ENCODE data around the gene INVS.

The INVS gene

GRCh38 chr9:100120286-100120685 lies 21.2 kb downstream of the INVS start:
- no peak for TF ChIP-seq CTCF (IDR thresholded peaks at IDR 0.05; ENCODE audit: control insufficient read depth, insufficient read depth, low read depth, low read length, missing control alignments)
- no peak overlapping the region for H3K4me3 ChIP-seq (ENCODE audit: control insufficient read depth, low read depth, low read length)
- DNase-seq (ENCODE audit: low read depth): no peak

GRCh38 chr9:100125236-100125635 lies 26.2 kb downstream of the INVS start:
- TF ChIP-seq CTCF (IDR thresholded peaks at IDR 0.05; ENCODE audit: control insufficient read depth, insufficient read depth, low read depth, low read length, missing control alignments): no peak
- no peak for DNase-seq (ENCODE audit: low read depth)
- H3K4me3 ChIP-seq (ENCODE audit: control insufficient read depth, low read depth, low read length): no peak overlapping the region

GRCh38 chr9:100125910-100126309 lies 26.9 kb downstream of the INVS start:
- no peak for TF ChIP-seq CTCF (IDR thresholded peaks at IDR 0.05; ENCODE audit: control insufficient read depth, insufficient read depth, low read depth, low read length, missing control alignments)
- no peak for DNase-seq (ENCODE audit: low read depth)
- no peak overlapping the region for H3K4me3 ChIP-seq (ENCODE audit: control insufficient read depth, low read depth, low read length)

GRCh38 chr9:100126423-100126822 lies 27.4 kb downstream of the INVS start:
- no peak overlapping the region for H3K4me3 ChIP-seq (ENCODE audit: control insufficient read depth, low read depth, low read length)
- no peak for DNase-seq (ENCODE audit: low read depth)
- no peak for TF ChIP-seq CTCF (IDR thresholded peaks at IDR 0.05; ENCODE audit: control insufficient read depth, insufficient read depth, low read depth, low read length, missing control alignments)

- no peak overlapping the region for H3K4me3 ChIP-seq (ENCODE audit: control insufficient read depth, low read depth, low read length)
- no peak for TF ChIP-seq CTCF (IDR thresholded peaks at IDR 0.05; ENCODE audit: control insufficient read depth, insufficient read depth, low read depth, low read length, missing control alignments)
- no peak for DNase-seq (ENCODE audit: low read depth)
Observed at GRCh38 chr9:100129772-100130171, 30.7 kb downstream of the INVS start.

- no peak for DNase-seq (ENCODE audit: low read depth)
- no peak overlapping the region for H3K4me3 ChIP-seq (ENCODE audit: control insufficient read depth, low read depth, low read length)
- TF ChIP-seq CTCF (IDR thresholded peaks at IDR 0.05; ENCODE audit: control insufficient read depth, insufficient read depth, low read depth, low read length, missing control alignments): no peak
Observed at GRCh38 chr9:100131216-100131615, 32.2 kb downstream of the INVS start.

GRCh38 chr9:100131875-100132430 lies 32.9 kb downstream of the INVS start:
- TF ChIP-seq CTCF (IDR thresholded peaks at IDR 0.05; ENCODE audit: control insufficient read depth, insufficient read depth, low read depth, low read length, missing control alignments): no peak
- no peak for DNase-seq (ENCODE audit: low read depth)
- H3K4me3 ChIP-seq (ENCODE audit: control insufficient read depth, low read depth, low read length): no peak overlapping the region
